Uterus (tissue), 2 donors: ENCODE data around the gene OPCML.

Source experiments
- POLR2A ChIP-seq, 2 donors: fragments of 450-650 bp; IDR thresholded peaks; one replicate each; pipeline ENCODE4 v1.6.1; 2016; ENCODE audit warnings: antibody characterized with exemption in 2 of 2, mild to moderate bottlenecking in 1 of 2, moderate library complexity in 1 of 2
- TF ChIP-seq, protein P1 (sequence below), 4 experiments: fragments of 200-600 bp in 2 of 4; fragments of 450-650 bp in 2 of 4; sonication (generic) in 2 of 4; IDR thresholded peaks; one replicate each; pipeline ENCODE4 v1.5.1; 2016 to 2019; ENCODE audit warnings: antibody characterized with exemption in 4 of 4, mild to moderate bottlenecking in 2 of 4, moderate library complexity in 1 of 4

DNA sequence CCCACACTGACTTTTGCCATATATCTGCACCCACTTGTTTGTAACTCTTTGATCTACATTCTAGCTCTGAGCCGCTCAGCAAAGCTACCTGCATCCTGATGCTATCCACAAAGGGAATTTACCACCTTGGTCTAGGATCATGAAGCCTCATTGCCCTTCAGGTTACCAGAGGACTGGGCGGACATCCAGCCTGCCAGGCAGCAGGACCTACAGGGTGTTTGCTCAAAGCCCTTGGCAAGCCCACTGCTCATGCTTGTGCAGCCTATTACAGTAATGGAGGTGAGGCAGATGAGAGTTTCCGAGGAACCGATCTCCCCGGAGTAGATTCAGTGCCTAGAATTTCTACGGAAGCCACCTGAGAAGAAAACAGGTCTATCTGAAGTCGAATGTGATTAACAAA is 417.2 kb downstream of the OPCML start:
- TF ChIP-seq, protein P1, sequence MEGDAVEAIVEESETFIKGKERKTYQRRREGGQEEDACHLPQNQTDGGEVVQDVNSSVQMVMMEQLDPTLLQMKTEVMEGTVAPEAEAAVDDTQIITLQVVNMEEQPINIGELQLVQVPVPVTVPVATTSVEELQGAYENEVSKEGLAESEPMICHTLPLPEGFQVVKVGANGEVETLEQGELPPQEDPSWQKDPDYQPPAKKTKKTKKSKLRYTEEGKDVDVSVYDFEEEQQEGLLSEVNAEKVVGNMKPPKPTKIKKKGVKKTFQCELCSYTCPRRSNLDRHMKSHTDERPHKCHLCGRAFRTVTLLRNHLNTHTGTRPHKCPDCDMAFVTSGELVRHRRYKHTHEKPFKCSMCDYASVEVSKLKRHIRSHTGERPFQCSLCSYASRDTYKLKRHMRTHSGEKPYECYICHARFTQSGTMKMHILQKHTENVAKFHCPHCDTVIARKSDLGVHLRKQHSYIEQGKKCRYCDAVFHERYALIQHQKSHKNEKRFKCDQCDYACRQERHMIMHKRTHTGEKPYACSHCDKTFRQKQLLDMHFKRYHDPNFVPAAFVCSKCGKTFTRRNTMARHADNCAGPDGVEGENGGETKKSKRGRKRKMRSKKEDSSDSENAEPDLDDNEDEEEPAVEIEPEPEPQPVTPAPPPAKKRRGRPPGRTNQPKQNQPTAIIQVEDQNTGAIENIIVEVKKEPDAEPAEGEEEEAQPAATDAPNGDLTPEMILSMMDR (IDR thresholded peaks at IDR 0.05), result no peak
- TF ChIP-seq POLR2A (IDR thresholded peaks at IDR 0.05), result no peak
